Measurements from ENCODE around the gene PROM2.
A peak's percentile ranks its signal among the peaks of the same experiment; 100 is the strongest.
"Not testable (repeated sequence)": the region's sequence is repeated elsewhere in the genome, so short reads cannot be mapped to it uniquely, and the experiment has no call there.

Gene PROM2, protein sequence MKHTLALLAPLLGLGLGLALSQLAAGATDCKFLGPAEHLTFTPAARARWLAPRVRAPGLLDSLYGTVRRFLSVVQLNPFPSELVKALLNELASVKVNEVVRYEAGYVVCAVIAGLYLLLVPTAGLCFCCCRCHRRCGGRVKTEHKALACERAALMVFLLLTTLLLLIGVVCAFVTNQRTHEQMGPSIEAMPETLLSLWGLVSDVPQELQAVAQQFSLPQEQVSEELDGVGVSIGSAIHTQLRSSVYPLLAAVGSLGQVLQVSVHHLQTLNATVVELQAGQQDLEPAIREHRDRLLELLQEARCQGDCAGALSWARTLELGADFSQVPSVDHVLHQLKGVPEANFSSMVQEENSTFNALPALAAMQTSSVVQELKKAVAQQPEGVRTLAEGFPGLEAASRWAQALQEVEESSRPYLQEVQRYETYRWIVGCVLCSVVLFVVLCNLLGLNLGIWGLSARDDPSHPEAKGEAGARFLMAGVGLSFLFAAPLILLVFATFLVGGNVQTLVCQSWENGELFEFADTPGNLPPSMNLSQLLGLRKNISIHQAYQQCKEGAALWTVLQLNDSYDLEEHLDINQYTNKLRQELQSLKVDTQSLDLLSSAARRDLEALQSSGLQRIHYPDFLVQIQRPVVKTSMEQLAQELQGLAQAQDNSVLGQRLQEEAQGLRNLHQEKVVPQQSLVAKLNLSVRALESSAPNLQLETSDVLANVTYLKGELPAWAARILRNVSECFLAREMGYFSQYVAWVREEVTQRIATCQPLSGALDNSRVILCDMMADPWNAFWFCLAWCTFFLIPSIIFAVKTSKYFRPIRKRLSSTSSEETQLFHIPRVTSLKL

DNA sequence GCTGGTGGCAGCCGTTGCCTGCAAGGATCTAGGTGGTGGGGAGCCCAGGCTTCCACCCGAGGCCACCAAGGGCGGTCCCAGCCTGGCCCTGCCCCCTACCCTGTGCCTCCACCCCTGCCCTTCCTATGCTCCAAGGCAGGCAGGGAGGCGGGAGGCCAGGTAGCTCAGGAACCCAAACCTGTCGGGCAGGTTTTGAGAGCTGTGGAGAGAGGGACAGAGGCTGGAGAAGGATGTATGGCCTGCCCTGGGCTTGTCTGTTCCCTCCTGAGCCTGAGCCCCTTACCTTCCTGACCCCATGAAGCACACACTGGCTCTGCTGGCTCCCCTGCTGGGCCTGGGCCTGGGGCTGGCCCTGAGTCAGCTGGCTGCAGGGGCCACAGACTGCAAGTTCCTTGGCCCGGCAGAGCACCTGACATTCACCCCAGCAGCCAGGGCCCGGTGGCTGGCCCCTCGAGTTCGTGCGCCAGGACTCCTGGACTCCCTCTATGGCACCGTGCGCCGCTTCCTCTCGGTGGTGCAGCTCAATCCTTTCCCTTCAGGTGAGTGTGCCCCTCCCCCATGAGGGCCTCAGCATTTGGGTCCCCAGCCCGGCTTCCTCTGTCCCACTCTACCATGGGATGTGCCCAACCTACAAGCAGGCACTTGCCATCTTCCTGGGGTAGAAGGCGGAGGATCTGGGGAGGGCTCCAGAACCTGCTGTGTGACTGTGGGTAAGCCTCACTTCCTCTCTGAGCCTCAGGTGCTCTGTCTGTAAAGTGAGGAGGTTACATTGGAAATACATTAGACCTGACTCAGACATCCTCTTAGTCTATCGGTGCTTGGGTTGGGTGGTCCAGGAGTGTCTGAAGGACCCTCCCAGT is at the start of gene PROM2:
TSS of gene PROM2 (plus strand) at position 159 of the 860 bp plus-strand sequence. CDS start at position 296, 137 bp downstream.
- DNase-seq (ENCODE audit: low read depth, low spot score): no peak

DNA sequence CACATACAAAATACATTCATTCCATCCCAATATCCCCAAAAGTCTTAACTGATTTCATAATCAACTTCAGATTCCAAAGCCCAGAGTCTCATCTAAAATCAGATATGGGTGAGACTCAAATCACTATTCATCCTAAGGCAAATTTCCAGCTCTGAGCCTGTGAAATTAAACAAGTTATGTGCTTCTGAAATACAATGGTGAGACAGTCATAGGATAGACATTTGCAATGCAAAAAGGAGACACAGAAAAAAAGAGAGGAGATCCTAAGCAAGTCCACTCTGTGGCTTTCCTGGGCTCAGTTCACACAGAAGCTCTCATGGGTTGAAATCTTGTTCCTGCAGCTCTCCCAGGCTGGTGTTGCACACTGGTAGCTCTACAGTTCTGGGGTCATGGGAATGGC is 48.6 kb upstream of the PROM2 start:
- no peak for DNase-seq (ENCODE audit: low read depth, low spot score)

DNA sequence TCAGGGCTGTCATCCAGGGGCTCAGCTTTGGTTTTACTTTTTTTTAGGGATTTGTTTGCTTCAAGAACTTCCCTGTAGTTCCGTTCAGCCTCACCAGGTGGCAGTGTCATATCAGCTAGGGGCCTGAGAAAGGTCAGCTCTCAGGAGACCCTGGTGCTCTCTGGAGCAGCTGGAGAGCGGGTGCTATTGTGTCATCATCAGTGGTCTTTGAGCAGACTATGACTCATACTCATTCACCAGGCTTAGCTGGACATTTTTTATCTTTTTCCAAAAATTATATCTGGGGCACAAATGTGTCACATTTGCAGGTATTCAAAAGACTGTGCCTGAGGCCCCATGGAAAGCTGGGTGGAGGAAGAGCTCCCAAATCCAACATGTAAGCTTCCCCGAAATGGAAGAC is 42.5 kb upstream of the PROM2 start:
- peak; percentile 77 for DNase-seq (ENCODE audit: low read depth, low spot score)

DNA sequence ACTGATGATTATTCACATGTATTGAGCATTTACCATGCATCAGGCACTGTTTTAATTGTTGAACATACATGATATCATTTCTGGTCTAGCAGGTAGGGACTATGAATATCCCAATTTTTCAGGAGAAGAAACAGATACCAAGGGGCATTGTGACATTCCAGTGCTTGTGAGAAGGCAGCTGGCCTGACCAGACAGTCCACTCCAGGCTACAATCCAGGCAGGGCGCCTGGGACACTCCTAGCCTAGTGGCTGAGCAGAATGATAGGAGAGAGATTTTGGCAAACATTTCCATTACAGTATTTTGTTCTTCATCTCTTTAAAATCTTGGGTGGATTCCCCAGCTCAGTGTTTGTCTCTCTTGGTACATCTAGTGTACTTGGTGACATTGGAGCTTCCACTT is 42.0 kb upstream of the PROM2 start:
- DNase-seq (ENCODE audit: low read depth, low spot score): no peak

DNA sequence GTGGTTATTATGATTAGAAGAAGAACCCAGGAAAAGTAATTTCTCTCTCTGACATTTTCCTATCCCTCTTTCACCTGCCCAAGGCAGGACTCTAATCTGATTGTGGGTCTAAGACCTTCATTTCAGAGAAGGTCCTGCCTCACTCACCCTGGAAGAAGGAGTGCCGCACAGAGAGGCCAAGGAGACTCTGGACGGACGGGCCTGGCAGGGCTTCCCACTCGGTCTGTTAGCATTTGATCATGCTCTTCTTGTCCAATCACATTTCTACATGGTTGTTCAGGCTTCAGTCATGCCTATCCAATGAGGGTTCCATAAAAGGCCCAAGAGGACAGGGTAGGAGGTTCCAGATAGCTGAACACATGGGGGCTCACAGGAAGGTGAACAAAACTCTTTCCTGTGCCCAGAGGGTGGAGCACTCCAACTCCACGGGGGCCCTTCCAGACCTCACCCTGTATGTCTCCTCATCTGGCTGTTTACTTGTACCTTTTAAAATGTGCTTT is 39.9 kb upstream of the PROM2 start:
- no peak for DNase-seq (ENCODE audit: low read depth, low spot score)

DNA sequence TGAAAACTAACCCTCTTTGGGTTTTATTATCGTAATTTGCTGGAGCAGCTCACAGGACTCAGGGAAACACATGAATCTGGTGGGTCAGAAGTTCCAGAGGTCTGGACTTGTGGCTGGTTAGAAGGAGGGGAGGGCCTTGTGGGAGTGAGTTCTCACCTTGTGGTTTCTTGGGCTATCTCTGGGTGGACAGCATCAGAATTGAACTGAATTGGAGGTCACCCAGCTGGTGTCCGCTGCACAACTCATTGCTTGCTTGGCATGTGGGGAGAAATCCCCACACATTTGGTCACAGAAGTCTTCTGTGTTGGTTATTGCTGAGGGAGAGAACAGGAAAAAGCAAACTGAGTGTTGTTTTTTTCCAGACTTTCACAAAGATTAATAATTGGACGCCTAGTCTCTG is 39.4 kb upstream of the PROM2 start:
- no peak for DNase-seq (ENCODE audit: low read depth, low spot score)

DNA sequence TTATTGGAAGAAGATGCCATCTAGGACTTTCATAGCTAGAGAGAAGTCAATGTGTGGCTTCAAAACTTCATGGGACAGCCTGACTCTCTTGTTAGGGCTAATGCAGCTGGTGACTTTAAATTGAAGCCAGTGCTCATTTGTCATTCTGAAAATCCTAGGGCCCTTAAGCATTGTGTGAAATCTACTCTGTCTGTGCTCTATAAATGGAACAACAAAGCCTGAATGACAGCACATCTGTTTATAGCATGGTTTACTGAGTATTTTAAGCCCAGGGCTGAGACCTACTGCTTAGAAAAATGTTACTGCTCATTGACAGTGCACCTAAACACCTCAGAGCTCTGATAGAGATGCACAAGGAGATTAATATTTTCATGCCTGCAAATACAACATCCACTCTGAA is 36.1 kb upstream of the PROM2 start:
- no peak for DNase-seq (ENCODE audit: low read depth, low spot score)

DNA sequence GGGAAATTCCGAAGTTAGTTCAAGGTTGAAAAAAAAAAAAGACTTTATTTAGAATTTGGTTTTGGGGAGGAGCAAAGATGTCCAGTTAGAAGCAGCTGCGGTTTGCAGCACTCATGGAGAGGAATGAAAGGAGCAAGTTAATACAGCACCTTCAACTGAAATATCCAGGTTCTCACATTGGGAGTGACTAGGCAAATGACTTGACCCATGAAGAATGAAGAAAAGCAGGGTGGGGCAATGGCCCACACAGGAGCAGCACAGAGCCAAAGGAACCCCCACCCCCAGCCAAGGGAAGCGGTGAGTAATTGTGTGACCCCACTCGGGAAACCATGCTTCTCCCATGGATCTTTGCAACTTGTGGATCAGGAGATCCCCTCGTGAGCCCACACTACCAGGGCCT is 34.2 kb upstream of the PROM2 start:
- no peak for DNase-seq (ENCODE audit: low read depth, low spot score)

DNA sequence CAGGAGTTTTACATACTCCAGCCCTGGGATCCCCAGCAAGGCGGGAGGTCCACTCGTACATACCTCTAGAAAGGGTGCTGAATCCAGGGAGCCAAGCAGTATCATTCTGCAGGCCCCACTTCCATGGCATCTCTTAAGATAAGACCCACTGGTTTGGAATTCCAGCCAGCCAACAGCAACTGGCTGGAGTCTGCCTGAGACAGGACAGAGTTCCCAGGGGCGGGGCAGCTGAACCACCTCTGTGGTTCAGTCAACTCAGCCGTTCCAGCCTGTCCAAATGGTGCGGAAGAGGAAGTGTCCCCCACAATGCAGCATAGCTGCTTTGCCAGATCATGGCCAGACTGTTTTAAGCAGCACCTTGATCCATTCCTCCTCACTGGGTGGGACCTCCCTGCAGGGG is 33.7 kb upstream of the PROM2 start:
- no peak for DNase-seq (ENCODE audit: low read depth, low spot score)

DNA sequence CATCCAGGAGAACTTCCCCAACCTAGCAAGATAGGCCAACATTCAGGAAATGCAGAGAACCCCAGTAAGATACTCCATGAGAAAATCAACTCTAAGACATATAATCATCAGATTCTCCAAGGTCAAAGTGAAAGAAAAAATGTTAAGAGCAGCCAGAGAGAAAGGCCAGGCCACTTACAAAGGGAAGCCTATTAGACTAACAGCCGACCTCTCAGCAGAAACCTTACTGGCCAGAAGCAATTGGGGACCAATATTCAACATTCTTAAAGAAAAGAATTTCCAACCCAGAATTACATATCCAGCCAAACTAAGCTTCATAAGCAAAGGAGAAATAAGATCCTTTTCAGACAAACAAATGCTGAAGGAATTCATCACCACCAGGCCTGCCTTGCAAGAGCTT is 32.2 kb upstream of the PROM2 start:
- DNase-seq (ENCODE audit: low read depth, low spot score): not testable (repeated sequence)

DNA sequence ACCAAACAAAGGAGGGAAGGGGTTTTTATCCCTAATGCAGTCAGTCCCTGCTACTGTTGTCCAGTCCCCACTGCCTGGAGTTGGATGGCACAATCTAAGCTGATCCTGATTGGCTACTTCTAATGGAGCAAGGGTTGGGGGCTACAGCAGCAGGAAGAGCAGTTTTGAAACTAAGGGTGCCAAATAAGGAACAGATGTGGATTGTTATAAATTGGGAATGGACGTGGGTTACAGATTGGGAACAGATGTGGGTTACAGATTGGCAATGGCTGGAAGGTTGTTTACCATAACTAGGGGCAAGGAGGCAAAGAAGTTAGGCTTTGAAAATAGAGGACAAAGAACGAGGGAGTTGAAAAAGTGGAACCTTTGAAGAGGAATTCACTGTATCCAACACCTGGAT is 16.0 kb upstream of the PROM2 start:
- no peak for DNase-seq (ENCODE audit: low read depth, low spot score)

DNA sequence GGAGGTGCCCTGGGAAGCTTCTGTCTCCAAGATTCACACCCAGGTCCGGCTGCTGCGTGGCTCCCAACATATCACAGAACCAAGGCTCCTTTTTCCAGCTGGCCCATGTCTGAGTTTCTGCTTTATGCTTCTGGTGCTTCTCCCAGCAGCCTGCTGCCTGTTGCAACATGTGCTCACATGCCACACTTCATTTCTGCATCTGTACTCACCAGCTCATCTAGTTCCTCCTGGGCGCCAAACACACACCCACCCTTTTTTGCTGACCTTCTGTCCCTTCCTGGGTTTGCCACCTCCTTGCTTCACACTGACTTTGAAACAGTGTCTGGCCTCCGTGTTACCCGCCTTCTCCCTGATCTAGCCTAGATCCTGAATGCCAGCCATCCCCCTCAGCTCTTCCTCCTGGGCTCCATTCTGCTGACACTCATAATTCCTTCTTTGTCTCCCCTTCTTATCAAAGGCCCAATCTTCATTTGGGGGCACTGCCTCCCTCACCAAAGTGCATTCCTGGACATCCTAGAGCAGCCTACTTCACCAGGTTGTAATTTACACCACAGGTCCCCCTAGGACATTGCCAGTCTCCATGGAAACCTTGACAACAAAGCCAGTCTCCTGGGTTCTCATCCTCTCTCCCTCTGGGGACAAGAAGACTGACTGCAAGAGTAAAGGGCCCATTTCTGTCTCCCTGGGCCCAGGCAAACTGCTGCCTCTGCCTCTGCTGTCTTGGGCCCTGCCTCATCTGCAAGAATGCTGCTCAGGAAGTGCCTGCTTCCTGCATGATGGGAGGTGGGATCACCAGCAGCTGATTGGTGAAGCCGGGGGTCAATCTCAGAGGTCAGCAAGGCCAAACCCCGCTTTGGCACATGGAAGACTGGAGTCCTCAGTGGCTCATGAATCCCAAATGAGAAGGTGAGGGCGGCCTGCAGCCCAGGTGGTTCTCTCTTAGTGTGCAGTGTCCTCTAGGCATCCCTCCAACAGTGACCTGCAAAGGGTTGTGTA is 13.9 kb upstream of the PROM2 start:
- DNase-seq (ENCODE audit: low read depth, low spot score): no peak

DNA sequence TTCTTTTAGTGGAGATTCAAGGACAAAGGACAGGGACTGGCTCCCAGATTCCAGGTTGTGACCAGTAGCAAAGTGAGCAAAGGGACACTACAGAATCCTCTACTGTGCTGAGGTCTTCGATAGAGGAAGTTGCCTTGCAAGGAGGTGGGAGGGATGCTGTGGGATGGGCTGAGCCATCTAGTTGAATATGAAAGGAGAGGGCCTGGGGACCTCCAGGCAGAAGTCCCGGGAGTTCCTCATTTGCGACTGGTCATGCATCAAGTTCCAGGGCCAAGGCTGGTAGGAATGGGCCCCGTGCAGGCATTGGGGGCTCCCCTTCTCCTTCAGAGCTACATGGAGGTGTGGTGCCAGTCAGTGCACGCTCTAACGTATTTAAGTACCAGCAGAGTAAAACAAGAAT is 12.6 kb upstream of the PROM2 start:
- no peak for DNase-seq (ENCODE audit: low read depth, low spot score)

DNA sequence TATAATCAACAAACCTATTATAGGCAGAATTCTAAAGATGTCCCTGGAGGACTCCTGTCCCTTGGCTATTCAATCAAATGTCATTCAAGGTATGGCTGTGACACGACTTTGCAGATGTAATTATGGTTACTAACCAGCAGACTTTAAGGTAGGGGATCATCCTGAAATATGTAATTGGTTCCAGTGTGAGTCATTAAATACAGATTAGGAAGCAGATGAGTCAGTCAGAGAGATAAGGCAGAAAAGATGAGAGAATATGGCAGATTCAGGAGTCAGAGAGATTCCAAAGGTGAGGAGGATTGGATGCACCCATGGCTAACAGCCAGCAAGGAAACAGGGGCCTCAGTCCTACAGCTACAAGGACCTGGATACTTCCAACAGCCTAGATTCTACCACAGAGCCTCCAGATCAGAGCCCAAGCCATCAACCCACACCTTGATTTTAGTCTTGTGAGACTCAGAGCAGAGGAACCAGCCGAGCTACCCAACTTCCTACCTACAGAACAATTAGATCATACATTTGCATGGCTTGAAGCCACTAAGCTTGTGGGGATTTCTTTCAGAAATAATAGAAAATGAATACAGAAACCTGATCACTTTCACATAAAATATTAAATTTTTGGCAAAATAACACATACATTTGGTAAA is 11.2 kb upstream of the PROM2 start:
- DNase-seq (ENCODE audit: low read depth, low spot score): no peak

DNA sequence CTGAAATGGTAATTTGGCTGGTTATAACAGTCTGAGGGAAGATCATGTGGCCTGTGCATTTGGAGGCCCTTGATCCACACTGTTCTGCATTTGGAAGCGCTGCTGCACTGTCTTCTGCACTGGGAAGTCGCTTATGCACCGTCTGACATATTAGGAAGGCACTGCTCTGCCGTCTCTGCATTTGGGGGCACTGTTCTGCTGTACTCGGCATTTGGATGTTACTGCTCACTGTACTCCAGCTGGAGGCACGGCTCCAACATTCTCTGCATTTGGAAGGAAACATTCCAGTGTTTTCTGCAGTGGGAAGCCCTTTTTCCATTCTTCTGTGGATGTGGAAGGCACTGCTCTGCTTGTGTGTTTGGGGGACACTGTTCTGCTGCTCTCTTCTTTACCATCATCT is 9.6 kb upstream of the PROM2 start:
- DNase-seq (ENCODE audit: low read depth, low spot score): no peak

DNA sequence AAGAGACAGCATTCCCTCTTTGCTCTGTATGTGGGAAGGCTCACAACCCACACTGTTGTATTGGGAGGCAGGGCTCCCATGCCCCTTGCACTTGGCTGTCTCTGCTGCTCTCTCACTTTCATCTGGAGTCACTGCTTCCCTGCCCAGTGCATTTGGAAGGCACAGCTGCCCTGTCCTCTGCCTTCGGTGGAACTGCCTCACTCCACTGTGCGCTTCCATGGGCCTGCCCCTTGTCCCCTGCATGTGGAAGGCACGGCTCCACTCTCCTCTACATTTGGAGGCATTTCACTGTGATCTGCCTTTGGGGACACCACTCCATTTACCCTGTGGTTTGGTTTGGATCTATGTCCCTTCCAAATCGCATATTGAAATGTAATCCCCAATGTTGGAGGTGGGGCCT is 9.1 kb upstream of the PROM2 start:
- DNase-seq (ENCODE audit: low read depth, low spot score): no peak

DNA sequence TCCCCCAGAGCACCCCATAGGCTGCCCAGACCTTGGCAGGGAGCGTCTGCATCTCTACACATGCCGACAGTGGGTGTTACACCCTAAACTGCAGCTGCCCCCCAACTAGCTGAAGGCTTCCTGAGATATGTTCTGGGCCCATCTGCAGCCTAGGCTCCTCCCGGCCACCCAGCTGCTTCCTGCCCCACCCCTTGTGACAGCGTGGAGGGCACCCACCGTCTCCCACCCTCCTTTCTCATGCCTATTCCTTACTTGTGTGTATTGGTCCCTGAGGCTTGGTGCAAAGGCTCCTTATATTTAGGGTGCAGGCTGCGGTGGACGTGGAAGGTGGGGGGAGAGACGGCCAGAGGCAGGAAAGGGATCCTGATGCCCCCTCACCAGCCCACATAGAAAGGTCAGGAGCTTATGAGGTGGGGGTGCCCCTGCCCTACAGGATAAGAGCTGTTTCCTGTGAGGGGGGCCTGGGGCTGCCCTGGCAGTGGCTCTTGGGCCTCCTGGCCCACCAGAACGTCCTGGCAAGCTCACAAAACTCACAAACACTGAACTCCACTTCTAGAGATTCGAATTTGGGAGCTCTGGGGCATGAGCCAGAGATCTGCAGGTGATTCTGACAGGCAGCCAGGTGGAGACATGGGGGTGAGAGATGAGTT is 7.3 kb upstream of the PROM2 start:
- DNase-seq (ENCODE audit: low read depth, low spot score): no peak

DNA sequence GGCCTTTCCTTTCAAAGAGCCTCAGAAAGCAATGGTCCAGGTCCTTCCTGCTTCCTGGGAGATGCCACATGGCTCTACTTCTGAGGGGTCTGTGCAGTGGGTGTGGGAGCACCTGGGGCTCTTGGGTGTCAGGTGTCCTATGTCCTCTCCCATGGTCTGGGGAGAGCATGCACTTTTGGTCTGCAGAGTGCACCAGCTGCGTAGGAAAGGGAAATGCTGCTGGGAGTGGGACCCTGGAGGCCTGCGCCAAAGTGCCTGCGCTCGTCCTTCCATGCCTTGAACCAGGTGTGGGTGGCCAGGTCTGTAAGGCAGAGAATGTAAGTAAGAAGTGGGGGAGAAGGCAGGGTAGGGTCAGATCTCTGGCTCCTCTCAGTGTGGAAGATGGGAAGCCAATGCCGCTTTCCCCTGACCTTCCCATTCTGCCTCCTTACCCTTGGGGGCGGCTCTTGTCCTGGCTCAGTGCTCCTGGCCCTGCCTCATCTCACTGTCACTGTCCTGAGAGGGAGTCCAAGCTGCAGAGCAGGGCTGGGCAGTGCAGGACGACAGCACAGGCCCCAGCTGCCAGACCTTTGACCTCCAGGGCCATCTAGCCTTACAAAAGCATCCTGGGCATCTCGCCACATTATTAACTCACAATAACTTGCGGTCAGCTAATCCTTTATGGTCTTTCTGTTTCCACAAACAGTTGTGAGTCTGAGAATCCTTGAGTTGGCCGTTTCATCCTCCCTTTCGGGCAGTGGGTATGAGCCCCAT is 6.6 kb upstream of the PROM2 start:
- DNase-seq (ENCODE audit: low read depth, low spot score): peak; percentile 24
